Mesenchymal stem cell (in vitro differentiated cells and primary cell): ENCODE data around the gene LAPTM5.

Experiments
- DNase-seq: peaks from one replicate; pipeline ENCODE4 v3.0.0-alpha.2; 2013
- H2AFZ ChIP-seq: one replicate; pipeline ENCODE4 v1.6.1; 2013; ENCODE audit warnings: low read depth, mild to moderate bottlenecking, control low read depth, inconsistent platforms, low read length, moderate library complexity
- H2AK5ac ChIP-seq: 2 replicates; pipeline ENCODE4 v1.6.1; 2013; ENCODE audit warnings: low read length, moderate library complexity, mild to moderate bottlenecking, inconsistent platforms; ENCODE audit not compliant: severe bottlenecking
- H2BK120ac ChIP-seq: one replicate; pipeline ENCODE4 v1.6.1; 2013; ENCODE audit warnings: low read depth, mild to moderate bottlenecking, inconsistent platforms, low read length, moderate library complexity
- H2BK12ac ChIP-seq, 2 experiments: one replicate each; pipeline ENCODE4 v1.6.1; 2013; ENCODE audit warnings: inconsistent platforms in 2 of 2, low read length in 2 of 2, mild to moderate bottlenecking in 2 of 2, moderate library complexity in 2 of 2, control low read depth in 1 of 2
- H2BK15ac ChIP-seq: one replicate; pipeline ENCODE4 v1.6.1; 2013; ENCODE audit warnings: mild to moderate bottlenecking, low read depth, inconsistent platforms; ENCODE audit not compliant: poor library complexity, severe bottlenecking
- H2BK5ac ChIP-seq: 2 replicates; pipeline ENCODE4 v1.6.1; 2013; ENCODE audit warnings: low read depth, mild to moderate bottlenecking, low read length, control low read depth, inconsistent platforms; ENCODE audit not compliant: poor library complexity, severe bottlenecking
- H3K14ac ChIP-seq, 2 experiments: one replicate each; pipeline ENCODE4 v1.6.1; 2013; ENCODE audit warnings: inconsistent platforms in 2 of 2, low read length in 2 of 2, control low read depth in 1 of 2, mild to moderate bottlenecking in 1 of 2, moderate library complexity in 1 of 2
- H3K18ac ChIP-seq, 2 experiments: one replicate each; pipeline ENCODE4 v1.6.1; 2013; ENCODE audit warnings: inconsistent platforms in 2 of 2, low read length in 2 of 2, control low read depth in 1 of 2, low read depth in 1 of 2, mild to moderate bottlenecking in 1 of 2
- H3K23ac ChIP-seq, 2 experiments: one replicate each; pipeline ENCODE4 v1.6.1; 2013; ENCODE audit warnings: inconsistent platforms in 2 of 2, low read length in 2 of 2, mild to moderate bottlenecking in 2 of 2, moderate library complexity in 2 of 2, control low read depth in 1 of 2
- H3K27ac ChIP-seq: 2 replicates; pipeline ENCODE4 v1.5.1; 2013; ENCODE audit warnings: mild to moderate bottlenecking, moderate library complexity, low read length, control low read depth, inconsistent platforms; ENCODE audit not compliant: poor library complexity, severe bottlenecking
- H3K27me3 ChIP-seq, 2 experiments: 2 replicates each; pipeline versions ENCODE4 v1.6.1 to v1.7.0; 2013; ENCODE audit warnings: low read length in 2 of 2, mild to moderate bottlenecking in 2 of 2, moderate library complexity in 2 of 2, control low read depth in 1 of 2, inconsistent platforms in 1 of 2; ENCODE audit not compliant: control insufficient read depth in 1 of 2, insufficient read depth in 1 of 2
- H3K36me3 ChIP-seq, 2 experiments: 2 replicates each; pipeline versions ENCODE4 v1.6.1 to v1.7.0; 2013; ENCODE audit warnings: low read length in 2 of 2, control low read depth in 1 of 2, inconsistent platforms in 1 of 2, low read depth in 1 of 2, mild to moderate bottlenecking in 1 of 2; ENCODE audit not compliant: insufficient read depth in 2 of 2, control insufficient read depth in 1 of 2
- H3K4ac ChIP-seq, 2 experiments: one replicate each; pipeline ENCODE4 v1.6.1; 2013; ENCODE audit warnings: inconsistent platforms in 2 of 2, low read length in 2 of 2, mild to moderate bottlenecking in 2 of 2, moderate library complexity in 2 of 2, control low read depth in 1 of 2, low read depth in 1 of 2
- H3K4me1 ChIP-seq: 2 replicates; pipeline ENCODE4 v1.6.1; 2013; ENCODE audit warnings: low read depth, low read length, control low read depth; ENCODE audit not compliant: control insufficient read depth, insufficient read depth
- H3K4me2 ChIP-seq: 2 replicates; pipeline ENCODE4 v1.6.1; 2013; ENCODE audit warnings: low read length, mild to moderate bottlenecking, inconsistent platforms; ENCODE audit not compliant: poor library complexity, severe bottlenecking
- H3K4me3 ChIP-seq, 2 experiments: 2 replicates each; pipeline versions ENCODE4 v1.5.1 to v1.7.0; 2013; ENCODE audit warnings: low read length in 2 of 2, mild to moderate bottlenecking in 2 of 2, control low read depth in 1 of 2, low read depth in 1 of 2; ENCODE audit not compliant: insufficient read depth in 1 of 2
- H3K79me1 ChIP-seq: replicated peaks from 2 replicates; pipeline ENCODE4 v1.6.1; 2013; ENCODE audit warnings: mild to moderate bottlenecking, control low read depth, low read length, inconsistent platforms; ENCODE audit not compliant: poor library complexity, severe bottlenecking
- H3K9ac ChIP-seq: 2 replicates; pipeline ENCODE4 v1.7.0; 2013; ENCODE audit warnings: mild to moderate bottlenecking, low read length, moderate library complexity
- H3K9me3 ChIP-seq: 2 replicates; pipeline ENCODE4 v1.7.0; 2013; ENCODE audit warnings: mild to moderate bottlenecking, low read length; ENCODE audit not compliant: control insufficient read depth
- H4K8ac ChIP-seq: one replicate; pipeline ENCODE4 v1.6.1; 2013; ENCODE audit warnings: inconsistent platforms, mild to moderate bottlenecking, low read length, moderate library complexity
- H4K91ac ChIP-seq: one replicate; pipeline ENCODE4 v1.6.1; 2013; ENCODE audit warnings: mild to moderate bottlenecking, low read length, inconsistent platforms
- WGBS: methylation state at CpG from one replicate; pipeline ENCODE4 v1.1.7; 2013; ENCODE audit warnings: mixed read lengths; 5-methylcytosine and 5-hydroxymethylcytosine counted together

LAPTM5 gene

DNA sequence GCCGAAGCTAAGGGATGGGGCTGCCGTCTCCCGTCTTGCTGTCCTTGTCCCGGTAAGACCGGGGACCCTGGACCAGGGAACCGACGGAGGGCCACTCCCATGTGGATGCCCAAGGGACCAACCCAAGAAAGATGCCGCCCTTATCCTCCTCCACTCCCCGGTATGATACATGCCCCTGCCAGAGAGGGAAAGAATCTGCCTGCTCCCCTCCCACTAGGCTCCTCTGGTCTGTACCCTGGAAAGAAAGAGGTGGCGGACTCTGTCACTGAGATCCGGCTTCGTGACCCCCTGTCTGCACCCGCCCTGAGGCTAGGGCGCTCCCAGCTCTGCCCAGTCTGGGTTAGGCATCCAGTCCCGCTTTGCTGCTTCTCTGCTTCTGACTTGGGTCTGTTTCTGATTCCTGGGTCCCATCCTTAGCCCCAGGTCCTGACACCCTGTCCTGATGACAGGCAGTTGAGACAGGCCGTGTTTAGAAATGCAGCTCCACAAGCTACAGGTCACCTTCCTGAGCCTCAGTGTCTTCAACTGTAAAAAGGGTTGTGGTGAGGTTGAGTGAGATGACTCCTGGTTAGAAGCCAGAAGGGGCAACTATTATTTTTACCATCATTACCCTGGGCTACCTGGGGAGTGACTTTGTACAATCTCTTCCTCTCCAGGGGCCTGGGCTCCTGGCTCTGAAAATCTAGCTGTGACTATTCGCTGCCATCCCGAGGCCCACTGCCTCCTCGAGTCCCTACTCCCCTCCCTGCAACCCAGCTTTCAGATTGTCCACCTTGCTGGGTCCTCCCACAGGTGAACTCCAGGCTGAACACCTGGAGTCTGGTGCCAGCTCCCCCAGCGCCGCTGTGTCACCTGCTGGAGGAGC, 37.9 kb downstream of the LAPTM5 start:
- H3K4ac ChIP-seq: no peak overlapping the region
- H3K14ac ChIP-seq: no peak overlapping the region
- peak overlapping the region; percentile 46 for H2AK5ac ChIP-seq
- no peak overlapping the region for H3K23ac ChIP-seq
- H2BK5ac ChIP-seq: no peak overlapping the region
- peak overlapping the region; percentile 55 for H4K91ac ChIP-seq
- 42% methylated on average over 20 of the region's 21 CpGs for WGBS
- H3K27ac ChIP-seq: no peak overlapping the region
- H3K4me2 ChIP-seq: peak overlapping the region; percentile 97
- H3K79me1 ChIP-seq: peaks cover 7% of the 10 kb centered on the region
- H2BK15ac ChIP-seq: peak overlapping the region; percentile 99
- peak overlapping the region; percentile 94 for H3K9ac ChIP-seq
- H3K27me3 ChIP-seq: no peaks in the 10 kb centered on the region
- H4K8ac ChIP-seq: no peak overlapping the region
- peak overlapping the region in 1 of 2 experiments; percentile 78 for H3K4me3 ChIP-seq
- H2AFZ ChIP-seq: no peak overlapping the region
- peaks cover 24% of the 10 kb centered on the region for H3K4me1 ChIP-seq
- no peak overlapping the region for H2BK120ac ChIP-seq
- peak; percentile 74 for DNase-seq
- H3K18ac ChIP-seq: peak overlapping the region in 1 of 2 experiments; percentile 46
- peak overlapping the region in 1 of 2 experiments; percentile 32 for H2BK12ac ChIP-seq
- H3K9me3 ChIP-seq: peaks cover 6% of the 10 kb centered on the region
- H3K36me3 ChIP-seq: peaks cover 8 to 16% of the 10 kb centered on the region in 2 experiments

DNA sequence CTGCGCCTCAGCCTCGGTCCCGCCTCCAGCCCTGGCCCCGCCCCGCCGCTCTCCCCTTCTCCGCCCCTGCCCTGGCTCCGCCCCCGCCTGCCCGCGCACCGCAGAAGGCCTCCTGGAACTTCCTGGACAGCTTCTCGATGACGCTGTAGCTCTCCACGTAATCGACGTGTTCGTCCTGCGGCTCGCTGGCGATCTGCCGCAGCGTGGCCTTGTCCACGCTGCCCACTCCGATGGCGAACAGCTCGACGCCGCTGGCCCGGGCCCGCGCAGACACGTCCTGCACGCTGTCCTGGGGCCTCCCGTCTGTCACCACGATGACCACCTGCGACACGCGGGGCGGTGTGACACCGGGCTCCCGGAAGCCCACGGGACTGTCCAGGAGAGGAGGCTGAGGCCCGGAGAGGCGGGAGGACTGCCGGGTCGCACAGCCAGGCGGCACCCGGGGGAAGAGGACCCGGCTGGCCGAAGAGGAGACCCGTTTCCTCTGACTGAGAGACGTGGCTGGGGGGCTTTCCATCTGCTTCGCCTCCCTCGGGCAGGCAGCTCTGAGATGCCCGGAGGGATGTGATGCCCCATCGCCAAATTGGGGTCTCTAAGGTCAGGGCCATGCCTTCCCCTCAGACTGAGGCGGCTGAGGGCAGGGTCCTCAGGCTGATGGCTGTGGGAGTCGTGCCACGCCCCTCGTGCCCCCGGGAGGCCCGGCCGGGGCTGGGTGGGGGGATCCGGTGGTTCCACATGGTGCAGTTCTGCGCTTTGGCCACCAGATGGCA, 38.8 kb downstream of the LAPTM5 start:
- Histone ChIP-seq H3K9me3 (peaks cover 6% of the 10 kb centered on the region), H3K9ac (peak overlapping the region; percentile 94), H3K18ac (peak overlapping the region; percentile 79 to 92), H3K27me3 (no peaks in the 10 kb centered on the region), H3K4me1 (peaks cover 24% of the 10 kb centered on the region), H2AK5ac (no peak overlapping the region), H3K14ac (peak overlapping the region in 1 of 2 experiments; percentile 30), H2BK15ac (peak overlapping the region; percentile 99), H3K23ac (no peak overlapping the region), H3K27ac (peak overlapping the region; percentile 66), H2BK12ac (peak overlapping the region in 1 of 2 experiments; percentile 40), H2BK5ac (peak overlapping the region; percentile 87), H3K4me3 (peak overlapping the region; percentile 56 to 78), H3K4me2 (peak overlapping the region; percentile 97), H3K4ac (peak overlapping the region; percentile 84 to 85), H3K79me1 (peaks cover 7% of the 10 kb centered on the region), H4K8ac (peak overlapping the region; percentile 93), H4K91ac (peak overlapping the region; percentile 95), H3K36me3 (peaks cover 6 to 14% of the 10 kb centered on the region in 2 experiments), H2AFZ (peak overlapping the region; percentile 65), H2BK120ac (peak overlapping the region; percentile 71)
- DNase-seq: peak; percentile 98
- WGBS: 1% methylated on average over 63 of the region's 66 CpGs

DNA sequence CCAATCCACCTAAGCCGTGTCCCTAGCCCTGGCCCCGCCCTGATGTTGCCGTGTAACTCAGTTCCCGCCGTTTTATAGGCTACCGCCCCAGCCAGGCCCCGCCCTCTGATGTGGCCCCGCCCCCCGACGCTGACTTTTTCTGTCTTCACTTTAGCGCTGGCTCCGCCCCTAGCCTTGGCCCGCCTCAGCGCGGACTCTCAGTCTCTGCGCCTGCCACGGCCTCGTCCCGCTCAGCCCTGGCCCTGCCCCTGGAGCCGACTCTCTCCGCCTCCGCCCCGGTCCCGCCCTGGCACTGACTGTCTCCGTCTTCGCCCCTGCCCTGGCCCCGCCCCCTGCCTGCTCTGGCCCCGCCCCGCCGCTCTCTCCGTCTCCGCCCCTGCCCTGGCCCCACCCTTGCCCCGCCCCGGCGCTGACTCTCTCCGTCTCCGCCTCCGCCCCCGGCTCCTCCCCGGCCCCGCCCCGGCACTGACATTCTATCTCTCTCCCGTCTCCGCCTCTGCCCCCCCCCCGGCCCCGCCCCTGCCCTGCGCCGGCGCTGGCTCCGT, 39.4 kb downstream of the LAPTM5 start:
- no peak overlapping the region for H2AK5ac ChIP-seq
- peak; percentile 97 for DNase-seq
- H3K4me1 ChIP-seq: peaks cover 23% of the 10 kb centered on the region
- H4K8ac ChIP-seq: peak overlapping the region; percentile 19
- peaks cover 6 to 11% of the 10 kb centered on the region in 2 experiments for H3K36me3 ChIP-seq
- peak overlapping the region; percentile 26 to 51 for H3K4me3 ChIP-seq
- no peak overlapping the region for H3K23ac ChIP-seq
- peak overlapping the region in 1 of 2 experiments; percentile 46 for H3K18ac ChIP-seq
- no peak overlapping the region for H3K4me2 ChIP-seq
- H3K14ac ChIP-seq: no peak overlapping the region
- H3K27me3 ChIP-seq: no peaks in the 10 kb centered on the region
- under 1% methylated on average over 24 of the region's 50 CpGs for WGBS
- H3K79me1 ChIP-seq: peaks cover 7% of the 10 kb centered on the region
- H3K9ac ChIP-seq: no peak overlapping the region
- no peak overlapping the region for H3K4ac ChIP-seq
- H3K27ac ChIP-seq: no peak overlapping the region
- no peak overlapping the region for H2BK15ac ChIP-seq
- no peak overlapping the region for H4K91ac ChIP-seq
- no peak overlapping the region for H2AFZ ChIP-seq
- no peak overlapping the region for H2BK5ac ChIP-seq
- H2BK120ac ChIP-seq: no peak overlapping the region
- H2BK12ac ChIP-seq: no peak overlapping the region
- H3K9me3 ChIP-seq: peaks cover 6% of the 10 kb centered on the region
